Amniotic stem cell (primary cell): ENCODE measurements around the gene ST3GAL3.

Experiments used
- DNase-seq: peaks from one replicate; lab custom pipeline; 2025; lab: John Stamatoyannopoulos, UW

The ST3GAL3 gene

DNA sequence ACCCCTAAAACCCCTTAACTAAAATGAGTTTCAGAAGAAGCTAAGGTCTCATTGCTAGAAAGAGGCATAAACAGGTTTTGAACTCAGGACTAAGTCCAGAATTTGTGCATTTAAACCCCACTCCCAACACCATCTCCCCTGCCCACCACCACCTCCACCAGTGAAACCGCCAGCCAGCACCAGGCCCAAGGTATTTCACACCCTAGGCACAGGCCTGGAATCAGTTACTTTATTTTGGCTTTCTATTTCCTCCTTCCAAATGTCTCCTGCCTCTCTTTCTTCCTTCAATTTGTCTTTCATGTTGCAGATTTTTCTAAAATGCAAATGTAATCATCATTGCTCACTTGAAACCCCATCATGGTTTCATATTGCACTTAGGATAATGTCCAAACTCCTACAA lies 237.5 kb downstream of the ST3GAL3 start:
- DNase-seq, result no peak

DNA sequence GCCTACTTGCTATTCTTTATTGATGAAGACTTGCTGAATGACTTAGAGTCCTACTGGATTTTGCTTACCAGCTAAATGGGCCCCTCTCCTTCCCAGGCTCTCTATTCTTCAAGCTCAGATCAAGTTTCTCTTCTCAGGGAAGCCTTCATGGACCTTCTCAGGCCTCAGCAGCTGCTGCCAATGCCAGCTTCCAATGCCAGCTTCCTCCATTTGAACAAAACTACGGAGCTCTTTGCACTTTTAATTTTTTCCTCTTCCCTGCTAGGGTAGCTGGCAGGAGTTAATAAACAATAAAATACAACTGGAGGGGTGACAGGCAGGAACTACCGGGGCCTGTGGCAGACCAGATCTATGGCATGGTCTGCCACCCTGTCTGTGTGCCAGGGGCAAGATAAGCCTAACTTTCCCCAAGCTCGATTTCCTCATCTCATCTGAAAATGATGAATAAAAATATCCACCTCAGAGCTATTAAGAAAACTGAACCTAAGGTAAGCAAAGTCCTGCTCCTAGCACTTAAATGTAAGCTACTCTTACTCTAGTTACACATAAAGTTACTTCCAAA lies 238.4 kb downstream of the ST3GAL3 start:
- no peak for DNase-seq

DNA sequence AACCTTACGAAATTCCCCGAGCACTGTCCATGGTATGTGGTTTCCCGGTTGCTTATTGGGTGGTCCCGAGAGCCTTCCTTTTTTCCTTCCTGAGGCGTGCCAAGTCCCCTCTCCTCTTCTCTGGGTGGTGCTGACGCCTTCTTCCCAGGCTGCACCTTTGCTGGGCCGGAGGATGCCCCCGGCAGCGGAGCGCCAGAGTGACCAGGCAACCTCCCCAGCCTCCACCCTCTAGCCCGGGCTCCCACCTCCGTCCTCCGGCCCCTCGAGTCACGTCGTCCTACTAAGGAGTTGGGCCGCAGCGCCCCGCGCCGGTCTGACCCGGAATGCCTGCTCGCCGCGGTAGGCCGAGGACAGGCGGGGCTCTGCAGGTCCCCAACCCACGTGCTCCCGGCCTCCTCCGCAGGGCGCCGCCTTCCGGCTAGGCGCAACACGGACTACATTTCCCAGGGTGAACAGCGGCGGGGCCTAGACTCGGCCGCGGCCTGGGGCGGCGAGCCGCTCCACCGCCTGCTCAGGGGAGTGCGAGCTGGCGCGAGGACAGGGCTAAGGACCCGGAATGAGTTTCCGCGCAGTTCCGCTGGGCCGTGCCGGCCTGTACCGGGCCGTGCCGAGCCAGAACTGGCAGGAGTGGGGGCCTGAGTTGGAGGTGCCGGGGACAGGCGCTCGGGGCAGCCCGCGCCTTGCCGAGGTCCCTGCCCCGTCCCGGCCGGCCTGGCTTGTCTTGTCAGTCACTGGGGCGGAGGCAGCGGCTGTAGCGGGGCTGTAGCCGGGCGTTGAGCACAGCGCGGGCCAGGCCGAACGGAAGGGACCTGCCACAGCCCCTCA lies 239.1 kb downstream of the ST3GAL3 start, which contains the start of gene IPO13:
IPO13 (plus strand) TSS at position 715 of the 825 bp plus-strand sequence. CDS start 651 bp downstream, outside the sequence.
- DNase-seq, result peak; percentile 85

DNA sequence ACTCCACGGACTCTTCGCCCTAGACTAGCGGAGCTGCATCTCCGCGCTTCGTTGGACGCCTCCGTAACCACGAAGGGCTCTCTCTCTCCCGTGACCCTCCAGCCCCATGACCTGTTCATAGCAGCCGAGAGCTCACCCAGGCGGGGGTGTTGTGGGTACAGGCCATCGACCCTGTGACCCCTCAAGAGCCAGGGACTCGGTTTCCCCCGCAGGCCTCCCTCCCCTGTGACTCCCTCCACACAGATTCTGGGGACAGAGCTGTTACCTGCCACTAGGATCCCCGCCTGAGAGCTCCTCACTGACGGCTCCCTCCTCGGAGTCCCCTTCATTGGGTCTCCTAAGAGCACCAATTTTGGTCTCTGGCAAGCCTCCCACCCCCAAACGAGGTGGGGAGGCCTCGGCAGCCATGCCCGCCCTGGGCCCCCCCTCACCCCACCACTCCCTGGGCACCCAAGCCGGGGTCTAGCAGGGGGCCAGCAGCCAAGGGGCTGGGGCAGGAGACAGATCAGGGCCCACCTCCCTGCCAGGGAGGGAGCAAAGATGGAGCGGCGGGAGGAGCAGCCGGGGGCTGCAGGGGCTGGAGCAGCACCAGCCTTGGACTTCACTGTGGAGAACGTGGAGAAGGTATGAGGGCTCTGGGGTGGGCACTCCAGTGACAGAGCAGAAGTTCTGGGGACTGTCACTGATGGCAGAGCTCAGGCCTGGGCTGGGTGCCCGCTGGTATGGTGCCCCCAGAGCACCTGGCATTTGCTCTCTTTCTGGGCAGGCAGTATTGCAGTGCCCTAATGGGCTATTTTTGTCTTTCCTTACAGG lies 239.9 kb downstream of the ST3GAL3 start:
- no peak for DNase-seq

DNA sequence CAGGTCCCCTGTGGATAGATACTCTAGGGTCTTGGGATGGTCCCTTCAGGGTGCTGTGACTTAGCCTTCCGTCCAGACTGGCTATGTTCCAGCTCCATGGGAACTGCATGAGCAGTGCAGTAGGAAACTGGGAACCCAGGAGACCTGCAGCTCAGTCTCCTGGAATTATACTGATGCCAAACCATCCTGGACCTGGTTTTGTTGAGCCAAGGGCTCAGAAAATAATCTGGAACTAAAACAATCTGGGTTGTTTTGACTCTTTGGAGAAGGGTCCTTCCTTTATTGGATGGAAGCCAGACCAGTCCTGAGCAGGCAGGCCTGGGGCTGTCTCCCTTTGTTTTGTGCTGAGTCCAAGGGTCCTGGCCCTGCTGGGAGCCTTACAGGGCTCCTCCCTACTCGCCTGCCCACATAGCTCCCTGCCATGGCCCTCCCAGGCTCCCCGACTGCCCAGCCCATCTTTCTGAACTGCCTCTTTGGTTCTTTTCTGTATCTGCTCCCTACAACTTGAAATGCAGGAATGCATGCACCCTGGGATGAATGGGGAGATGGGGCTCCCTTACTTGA lies 240.6 kb downstream of the ST3GAL3 start:
- DNase-seq, result no peak

DNA sequence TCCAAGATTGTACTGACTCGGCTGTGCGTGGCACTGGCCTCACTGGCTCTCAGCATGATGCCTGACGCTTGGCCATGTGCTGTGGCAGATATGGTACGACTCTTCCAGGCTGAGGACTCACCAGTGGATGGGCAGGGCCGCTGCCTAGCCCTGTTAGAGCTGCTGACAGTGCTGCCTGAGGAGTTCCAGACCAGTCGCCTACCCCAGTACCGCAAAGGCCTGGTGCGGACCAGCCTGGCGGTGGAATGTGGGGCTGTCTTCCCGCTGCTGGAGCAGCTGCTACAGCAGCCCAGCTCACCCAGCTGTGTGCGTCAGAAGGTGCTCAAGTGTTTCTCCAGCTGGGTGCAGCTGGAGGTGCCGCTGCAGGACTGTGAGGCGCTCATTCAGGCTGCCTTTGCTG lies 242.3 kb downstream of the ST3GAL3 start:
- DNase-seq, result no peak

DNA sequence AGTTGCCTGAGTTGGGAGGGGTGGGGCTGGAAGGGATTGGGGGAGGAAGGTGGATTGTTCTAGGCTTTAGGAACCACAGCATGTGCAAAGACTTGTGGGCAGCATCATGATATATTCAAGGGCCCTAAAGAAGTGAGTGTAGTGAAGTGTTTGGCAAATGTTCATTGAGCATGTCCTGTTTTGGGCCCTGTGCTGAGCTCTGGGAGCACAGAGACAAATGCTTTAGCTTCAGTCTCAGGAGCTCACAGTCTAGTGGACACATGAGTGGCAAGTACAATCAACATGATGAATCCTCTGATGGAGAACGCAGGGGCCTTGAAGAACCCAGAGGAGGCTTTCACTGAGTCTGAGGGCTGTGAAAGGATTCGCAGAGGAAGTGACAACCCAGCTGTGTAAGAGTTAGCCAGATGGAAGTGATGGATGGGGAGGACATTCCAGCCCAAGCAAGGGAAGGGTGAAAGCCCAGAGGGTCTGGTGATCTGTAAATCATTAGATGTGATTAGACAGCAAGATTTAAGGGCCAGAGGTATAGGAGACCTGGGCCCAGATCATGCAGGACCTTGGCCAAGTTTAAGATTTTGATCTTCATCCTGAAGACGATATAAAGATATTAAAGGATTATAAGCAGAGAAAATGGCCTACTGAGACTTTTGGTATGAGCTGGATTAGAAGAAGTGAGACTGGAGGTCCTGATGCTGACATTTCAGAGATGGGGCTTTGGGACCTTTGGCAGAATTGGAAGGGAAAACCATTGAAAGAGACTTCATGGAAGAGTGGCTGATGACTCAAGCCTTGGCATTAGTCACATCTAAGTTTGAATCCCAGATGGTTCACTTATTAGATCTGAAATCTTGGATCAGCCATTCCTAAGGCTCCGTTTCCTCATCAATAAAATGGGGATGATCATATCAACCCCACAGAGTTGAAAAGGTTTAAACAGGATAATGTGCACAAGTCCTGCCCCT lies 244.0 kb downstream of the ST3GAL3 start:
- DNase-seq, result no peak

DNA sequence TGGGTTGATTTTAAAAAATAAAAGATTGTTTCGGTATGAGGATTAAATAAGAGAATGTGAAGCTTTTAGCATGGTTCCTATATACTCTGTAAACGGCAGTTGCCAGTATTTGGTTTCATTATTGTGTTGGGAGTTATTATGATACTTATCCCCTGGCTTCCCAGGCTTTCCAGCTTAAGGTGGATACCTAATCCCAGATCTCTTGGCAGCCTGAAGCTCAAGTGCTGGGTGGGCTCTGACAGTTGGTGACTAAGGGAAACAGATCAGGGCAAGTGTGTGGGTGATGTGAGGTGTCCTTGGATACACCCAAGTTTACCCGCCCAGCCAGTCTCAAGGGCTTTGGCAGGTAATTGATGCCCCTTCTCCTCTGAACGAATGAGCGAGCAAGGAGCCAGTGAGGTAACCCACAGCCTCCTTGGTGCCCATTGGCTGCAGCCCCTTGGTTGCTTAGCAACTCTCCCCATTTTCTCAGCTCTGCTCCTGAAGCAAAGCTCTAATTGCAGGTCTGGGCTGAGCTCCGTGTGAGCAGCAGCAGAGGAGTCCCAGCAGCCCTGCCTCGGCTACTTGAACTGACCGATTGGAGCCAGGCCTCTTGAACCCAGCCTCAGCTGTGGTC lies 245.5 kb downstream of the ST3GAL3 start:
- DNase-seq, result no peak

DNA sequence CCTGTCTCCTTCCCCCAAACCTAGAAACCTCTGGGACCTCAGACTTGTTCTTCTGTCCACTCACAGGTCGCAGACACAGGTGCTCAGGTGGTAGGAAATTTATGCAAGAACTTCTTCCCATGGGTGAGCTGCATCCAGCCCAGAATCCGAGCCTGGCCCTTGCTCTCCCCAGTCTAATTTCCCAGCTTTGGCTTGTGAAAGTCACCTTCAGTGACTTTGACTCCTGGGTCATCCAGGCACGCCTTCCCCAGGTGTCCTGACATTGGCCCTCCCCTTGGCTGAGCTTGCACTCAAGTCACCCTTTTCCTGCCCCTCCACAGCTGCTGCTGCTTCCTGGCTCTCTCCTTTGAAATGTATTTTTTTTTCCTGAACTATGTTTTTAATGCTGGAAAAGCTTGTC lies 246.0 kb downstream of the ST3GAL3 start:
- no peak for DNase-seq

DNA sequence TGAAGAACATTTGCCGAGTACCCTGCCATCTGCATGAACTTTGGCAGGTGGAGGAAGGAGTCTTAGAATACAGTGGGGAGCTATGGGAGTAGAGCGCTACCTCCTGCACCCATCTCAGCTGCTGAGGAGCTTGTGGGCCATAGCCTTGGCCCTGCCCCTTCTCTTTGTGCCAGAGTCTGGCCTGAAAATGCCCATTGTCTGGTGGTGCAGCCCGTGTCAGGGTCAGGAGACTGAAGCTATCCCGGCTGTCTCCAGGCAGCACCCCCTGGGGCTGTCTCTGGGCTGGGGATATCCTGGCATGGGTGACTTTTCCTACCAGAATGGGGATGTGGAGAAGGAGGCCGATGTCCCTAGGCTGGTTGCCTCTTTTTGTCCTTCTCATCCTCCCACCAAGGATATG lies 246.7 kb downstream of the ST3GAL3 start:
- no peak for DNase-seq

DNA sequence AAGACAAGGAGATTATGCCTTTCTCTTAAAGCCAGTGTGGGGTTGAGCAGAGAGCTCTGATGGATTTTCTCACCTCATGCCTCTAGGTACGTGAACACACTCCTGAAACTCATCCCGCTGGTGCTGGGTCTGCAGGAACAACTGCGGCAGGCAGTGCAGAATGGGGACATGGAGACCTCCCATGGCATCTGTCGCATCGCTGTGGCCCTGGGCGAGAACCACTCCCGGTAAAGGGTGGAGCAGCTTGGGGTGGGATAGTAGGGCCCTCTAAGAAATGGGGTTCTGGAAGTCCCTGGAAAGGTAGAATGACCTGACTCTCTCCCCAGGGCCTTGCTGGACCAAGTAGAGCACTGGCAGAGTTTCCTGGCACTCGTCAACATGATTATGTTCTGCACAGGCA lies 248.9 kb downstream of the ST3GAL3 start:
- DNase-seq, result no peak

DNA sequence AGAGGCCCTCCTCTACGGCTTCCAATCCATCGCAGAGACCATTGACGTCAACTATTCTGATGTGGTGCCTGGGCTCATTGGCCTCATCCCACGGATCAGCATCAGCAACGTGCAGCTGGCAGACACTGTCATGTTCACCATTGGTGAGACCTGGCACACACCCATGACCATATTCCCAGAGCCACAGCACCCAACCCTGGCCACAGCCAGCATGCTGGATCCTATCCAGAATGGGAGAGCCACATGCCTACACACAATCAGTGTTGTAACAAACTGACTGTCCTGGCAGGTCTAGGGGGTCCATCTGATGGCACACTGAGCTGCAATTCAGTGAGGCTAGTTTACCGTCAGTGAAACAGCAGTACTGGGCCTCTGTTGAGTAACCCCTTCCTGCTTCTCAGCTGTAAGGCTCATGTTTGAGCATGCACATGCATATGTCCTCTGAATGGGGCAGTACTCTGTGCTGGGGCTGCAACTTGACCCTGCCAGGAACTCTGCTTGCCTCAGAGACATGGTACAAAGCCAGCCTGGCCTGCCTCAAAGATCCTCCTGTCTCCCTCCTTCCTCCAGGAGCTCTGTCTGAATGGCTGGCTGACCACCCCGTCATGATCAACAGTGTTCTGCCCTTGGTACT lies 250.2 kb downstream of the ST3GAL3 start:
- DNase-seq, result no peak

DNA sequence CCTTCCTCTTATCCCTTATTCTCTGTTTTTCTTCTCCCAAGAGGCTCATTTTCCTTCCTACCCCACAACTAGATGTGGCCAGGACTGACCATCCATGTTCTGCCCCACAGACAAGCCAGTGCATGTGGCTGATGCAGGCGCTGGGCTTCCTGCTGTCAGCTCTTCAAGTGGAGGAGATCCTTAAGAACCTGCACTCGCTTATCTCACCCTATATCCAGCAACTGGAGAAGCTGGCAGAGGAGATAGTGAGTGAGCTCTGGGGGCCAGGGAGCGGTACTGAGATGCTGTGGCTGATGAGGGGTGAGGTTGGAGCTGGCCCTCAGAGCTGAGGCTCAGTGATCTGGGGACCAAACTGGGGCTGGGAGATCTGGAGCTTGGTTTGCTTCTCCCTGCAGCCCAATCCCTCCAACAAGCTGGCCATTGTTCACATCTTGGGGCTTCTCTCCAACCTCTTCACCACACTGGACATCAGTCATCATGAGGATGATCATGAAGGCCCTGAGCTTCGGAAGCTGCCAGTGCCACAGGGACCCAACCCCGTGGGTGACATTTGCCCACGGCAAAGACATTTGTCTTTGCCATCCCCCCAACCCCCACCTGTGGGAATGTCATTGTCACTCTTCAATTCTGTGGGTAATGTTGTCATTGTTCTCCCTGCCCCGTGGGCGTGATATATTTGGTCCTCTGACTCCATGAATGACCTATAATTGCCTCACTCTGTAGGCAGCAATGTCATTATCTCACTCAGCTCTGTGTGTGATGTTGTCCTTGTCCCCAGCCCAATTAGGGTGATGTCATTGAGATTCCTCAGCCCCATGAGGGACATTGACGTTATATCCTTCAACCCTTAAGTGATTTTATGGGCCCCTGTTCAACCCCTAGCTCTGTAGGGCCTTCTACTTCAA lies 251.3 kb downstream of the ST3GAL3 start:
- no peak for DNase-seq

DNA sequence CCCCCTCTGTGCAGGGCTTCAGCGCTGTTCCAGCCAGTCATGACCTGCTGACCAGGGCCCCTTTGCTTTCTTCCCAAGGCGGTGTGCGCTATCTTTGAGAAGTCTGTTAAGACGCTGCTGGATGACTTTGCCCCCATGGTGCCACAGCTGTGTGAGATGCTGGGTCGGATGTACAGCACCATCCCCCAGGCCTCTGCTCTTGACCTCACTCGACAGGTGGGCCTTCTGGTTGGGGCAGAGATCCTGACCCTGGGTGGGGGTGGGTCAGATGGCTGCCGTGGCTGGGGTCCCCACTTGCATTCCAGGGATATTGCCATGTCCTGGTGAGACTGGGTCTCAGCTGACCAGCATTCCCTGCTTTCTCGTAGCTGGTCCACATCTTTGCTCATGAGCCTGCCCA lies 253.5 kb downstream of the ST3GAL3 start:
- no peak for DNase-seq

DNA sequence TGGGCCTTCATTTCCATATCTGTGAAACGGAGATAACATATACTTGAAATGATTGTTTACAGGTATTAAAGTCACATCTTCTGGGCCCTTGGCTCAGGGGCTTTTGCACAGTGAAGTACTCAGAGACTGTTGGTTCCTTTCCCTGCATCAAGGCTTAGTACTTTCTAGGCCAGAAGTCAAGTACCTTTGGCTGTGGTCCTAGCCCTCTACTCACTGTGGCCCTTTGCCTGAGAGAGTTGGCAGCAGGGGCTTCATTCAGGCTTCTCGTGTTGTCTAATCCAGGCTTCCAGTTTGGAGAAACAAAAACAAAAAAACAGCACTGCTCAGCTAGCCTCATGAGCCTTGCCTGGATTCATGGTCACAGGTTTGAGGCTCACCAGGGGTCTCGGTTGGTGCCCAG lies 254.4 kb downstream of the ST3GAL3 start:
- no peak for DNase-seq

DNA sequence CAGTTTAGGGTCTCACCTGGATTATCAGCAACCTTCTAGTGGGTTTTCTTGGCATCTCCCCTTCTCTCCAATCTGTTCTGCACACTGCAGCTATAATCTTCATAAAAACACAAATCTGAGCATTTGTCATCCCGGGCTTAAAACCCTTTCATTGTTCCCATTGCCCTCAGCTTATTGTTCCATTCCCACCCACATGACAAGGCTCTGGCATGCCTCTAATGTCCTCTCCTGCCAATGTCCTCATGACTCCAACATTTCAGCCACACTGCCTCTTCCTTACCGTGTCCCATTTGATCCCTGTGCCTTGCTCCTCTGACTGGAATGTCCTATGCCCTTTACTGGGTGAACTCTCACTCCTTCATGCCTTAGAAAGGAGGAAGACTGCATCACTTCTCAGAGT lies 255.0 kb downstream of the ST3GAL3 start:
- no peak for DNase-seq

DNA sequence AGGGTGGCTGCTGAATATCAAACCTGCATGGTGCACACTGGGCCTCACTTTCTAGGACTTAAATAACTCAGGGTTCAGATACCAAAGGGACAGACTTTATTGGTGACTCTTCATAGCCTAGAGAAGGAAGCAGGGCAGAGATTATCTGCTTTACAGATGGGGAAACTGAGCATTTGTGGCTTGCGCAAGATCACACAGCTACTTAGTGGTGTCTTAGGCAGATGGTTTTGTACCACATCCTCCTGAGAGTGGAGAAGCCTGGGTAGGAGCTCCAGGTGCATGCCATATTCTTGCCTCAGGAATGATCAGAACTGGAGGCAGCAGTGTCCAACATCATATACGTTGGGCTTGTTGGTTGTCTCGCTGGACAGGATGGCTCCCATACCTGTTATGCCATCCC lies 255.7 kb downstream of the ST3GAL3 start:
- DNase-seq, result no peak

DNA sequence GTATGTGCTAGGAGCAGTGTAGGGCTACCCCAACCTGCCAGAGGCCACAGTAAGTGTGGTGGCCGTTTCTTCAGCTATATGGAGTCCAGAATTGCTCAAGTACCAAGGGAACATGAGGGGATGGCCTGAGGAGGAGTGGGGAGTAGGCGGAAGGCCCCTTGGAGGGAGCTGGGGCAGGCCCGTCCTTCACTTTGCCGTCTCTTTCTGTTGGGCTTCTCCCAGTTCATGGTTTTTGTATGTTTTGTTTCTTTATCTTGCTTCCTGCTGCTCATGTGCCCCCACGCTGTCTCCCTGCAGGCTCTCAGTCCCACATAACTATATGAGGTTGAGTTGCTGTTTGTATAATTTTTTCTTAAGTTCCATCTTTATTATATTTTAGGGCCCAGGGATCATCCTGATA lies 256.6 kb downstream of the ST3GAL3 start:
- no peak for DNase-seq

DNA sequence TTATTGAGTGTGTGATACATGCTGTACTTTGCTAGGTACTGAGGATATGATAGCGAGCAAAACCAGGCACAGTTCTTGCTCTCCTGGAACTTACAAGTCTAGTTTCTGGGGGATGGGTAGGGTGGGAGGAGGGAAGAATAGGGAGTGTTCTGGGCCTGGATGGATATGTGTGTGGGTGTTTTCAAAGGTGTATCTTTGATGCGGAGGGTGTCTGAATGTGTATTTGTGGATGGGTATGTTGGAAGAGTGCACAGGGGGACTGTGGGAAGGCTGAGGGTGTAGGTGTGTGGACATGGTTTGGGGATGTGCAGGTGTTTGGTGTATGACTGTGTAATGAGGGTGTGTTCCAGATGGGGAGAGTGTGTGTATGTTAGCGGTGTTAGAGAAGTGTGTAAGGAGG lies 258.0 kb downstream of the ST3GAL3 start:
- no peak for DNase-seq
